ENCODE results near the gene HNRNPA2B1. TPM values are rescaled to one million over a fixed set of nuclear protein-coding genes. Genes with fewer than 3 reads are reported as not detected.
A peak's percentile ranks its signal among the peaks of the same experiment; 100 is the strongest.

Gene HNRNPA2B1
- polyA plus RNA-seq, 1 of the 3 experiments (the other 2 are of a cell fraction) = 483 TPM

DNA sequence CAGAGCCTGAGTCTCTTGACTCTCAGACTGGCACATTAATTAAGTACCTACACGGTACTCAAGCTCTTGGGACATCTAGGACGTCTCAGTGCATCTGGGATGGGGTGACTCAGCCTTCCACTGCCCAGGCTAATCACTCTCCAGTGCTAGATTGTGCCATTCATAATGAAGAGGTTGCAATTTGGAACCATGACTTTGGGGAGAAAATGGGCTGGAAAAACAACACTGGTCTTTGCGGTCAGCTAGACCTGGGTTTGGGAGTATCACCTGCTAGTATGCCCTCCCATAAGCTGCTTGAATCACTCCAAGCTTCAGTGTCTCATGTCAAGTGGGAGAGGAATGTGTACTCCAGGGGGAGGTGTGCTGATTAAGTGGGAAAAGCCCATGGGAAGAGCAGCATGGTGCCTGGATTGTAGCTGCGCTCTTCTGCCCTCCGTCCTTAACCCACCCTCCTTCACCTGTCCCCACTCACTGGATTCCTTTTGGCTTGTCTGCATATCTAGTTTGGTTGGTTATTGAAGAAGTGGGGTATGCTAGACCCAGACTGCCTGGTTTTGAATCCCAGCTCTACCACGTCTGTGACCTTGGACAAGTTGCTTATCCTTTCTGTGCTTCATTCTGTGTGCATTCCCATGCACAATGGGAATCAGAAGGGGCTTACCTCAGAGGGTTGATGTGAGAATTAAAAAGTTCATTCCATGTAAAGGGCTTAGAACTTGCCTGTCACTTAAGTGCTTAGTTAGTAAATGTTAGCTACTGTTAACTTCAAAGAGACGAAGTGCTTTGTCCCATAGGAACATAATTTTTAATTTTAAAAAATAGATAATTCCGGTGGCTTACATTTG is 44.8 kb downstream of the HNRNPA2B1 start:
- Histone ChIP-seq H3K9me2 (no peaks in the 10 kb centered on the region), H4K20me1 (ENCODE audit: insufficient read depth) (no peaks in the 10 kb centered on the region), H3K9ac (peak overlapping the region; percentile 66), H2AFZ (ENCODE audit: low read depth) (peak overlapping the region; percentile 26), H3F3A (replicated peaks; ENCODE audit: insufficient read depth) (peaks cover 32% of the 10 kb centered on the region), H3K79me2 (ENCODE audit: insufficient read depth) (peaks cover 61% of the 10 kb centered on the region; the same call in 1 of the 2 replicates), H3K4me3 (ENCODE audit: low read depth in 2 of 2, low read length in 1 of 2) (peak overlapping the region; percentile 29 to 62; a peak in 3 of 4 replicates), H3K27me3 (ENCODE audit: insufficient read depth) (no peaks in the 10 kb centered on the region), H3K9me3 (no peaks in the 10 kb centered on the region), H3K4me2 (peak overlapping the region; percentile 83), H3K36me3 (replicated peaks in 1 of 2; ENCODE audit: control insufficient read depth in 1 of 2, insufficient read depth in 2 of 2, low read length in 1 of 2) (no peaks in the 10 kb centered on the region), H3K27ac (ENCODE audit: low read depth in 2 of 2, low read length in 1 of 2) (peak overlapping the region; percentile 59 to 90; a peak in 3 of 4 replicates), H3K4me1 (ENCODE audit: control insufficient read depth in 1 of 2, insufficient read depth in 2 of 2, low read depth in 1 of 2, low read length in 1 of 2) (peaks cover 16 to 51% of the 10 kb centered on the region in 2 experiments; a peak in 3 of 4 replicates)
- CTCF ChIA-PET = interaction anchor here (0.6 to 1.8 kb wide), 6 partner anchors 10 to 214 kb away, joined by 3 to 5 read pairs (median 4); no protein-coding TSS in a partner anchor
- DNase-seq = no peak
- POLR2A ChIA-PET = interaction anchor here (0.7 to 1.0 kb wide), 2 partner anchors 44 to 46 kb away, joined by 3 read pairs; partner anchors contain the start of gene CBX3
- WGBS (ENCODE audit: low lambda C conversion rate) = 45% methylated on average over 8 of the region's 8 CpGs
- TF ChIP-seq, protein P1, sequence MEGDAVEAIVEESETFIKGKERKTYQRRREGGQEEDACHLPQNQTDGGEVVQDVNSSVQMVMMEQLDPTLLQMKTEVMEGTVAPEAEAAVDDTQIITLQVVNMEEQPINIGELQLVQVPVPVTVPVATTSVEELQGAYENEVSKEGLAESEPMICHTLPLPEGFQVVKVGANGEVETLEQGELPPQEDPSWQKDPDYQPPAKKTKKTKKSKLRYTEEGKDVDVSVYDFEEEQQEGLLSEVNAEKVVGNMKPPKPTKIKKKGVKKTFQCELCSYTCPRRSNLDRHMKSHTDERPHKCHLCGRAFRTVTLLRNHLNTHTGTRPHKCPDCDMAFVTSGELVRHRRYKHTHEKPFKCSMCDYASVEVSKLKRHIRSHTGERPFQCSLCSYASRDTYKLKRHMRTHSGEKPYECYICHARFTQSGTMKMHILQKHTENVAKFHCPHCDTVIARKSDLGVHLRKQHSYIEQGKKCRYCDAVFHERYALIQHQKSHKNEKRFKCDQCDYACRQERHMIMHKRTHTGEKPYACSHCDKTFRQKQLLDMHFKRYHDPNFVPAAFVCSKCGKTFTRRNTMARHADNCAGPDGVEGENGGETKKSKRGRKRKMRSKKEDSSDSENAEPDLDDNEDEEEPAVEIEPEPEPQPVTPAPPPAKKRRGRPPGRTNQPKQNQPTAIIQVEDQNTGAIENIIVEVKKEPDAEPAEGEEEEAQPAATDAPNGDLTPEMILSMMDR (IDR thresholded peaks at IDR 0.05) = peak; percentile 25; the same call in 1 of the 2 replicates
- TF ChIP-seq SMC3 (IDR thresholded peaks at IDR 0.05; ENCODE audit: low read depth, low read length) = no peak
- TF ChIP-seq, protein P2, sequence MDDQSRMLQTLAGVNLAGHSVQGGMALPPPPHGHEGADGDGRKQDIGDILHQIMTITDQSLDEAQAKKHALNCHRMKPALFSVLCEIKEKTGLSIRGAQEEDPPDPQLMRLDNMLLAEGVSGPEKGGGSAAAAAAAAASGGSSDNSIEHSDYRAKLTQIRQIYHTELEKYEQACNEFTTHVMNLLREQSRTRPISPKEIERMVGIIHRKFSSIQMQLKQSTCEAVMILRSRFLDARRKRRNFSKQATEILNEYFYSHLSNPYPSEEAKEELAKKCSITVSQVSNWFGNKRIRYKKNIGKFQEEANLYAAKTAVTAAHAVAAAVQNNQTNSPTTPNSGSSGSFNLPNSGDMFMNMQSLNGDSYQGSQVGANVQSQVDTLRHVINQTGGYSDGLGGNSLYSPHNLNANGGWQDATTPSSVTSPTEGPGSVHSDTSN (IDR thresholded peaks at IDR 0.05) = peak; percentile 69
- TF ChIP-seq FOXJ3 (CRISPR knock-in tag; IDR thresholded peaks at IDR 0.05) = no peak
- TF ChIP-seq SIN3A (IDR thresholded peaks at IDR 0.05; ENCODE audit: borderline replicate concordance, low read depth, low read length) = no peak
- no peak for TF ChIP-seq EP300 (IDR thresholded peaks at IDR 0.05; ENCODE audit: borderline replicate concordance in 1 of 2, low read depth in 1 of 2, low read length in 1 of 2)
- TF ChIP-seq, protein P3, sequence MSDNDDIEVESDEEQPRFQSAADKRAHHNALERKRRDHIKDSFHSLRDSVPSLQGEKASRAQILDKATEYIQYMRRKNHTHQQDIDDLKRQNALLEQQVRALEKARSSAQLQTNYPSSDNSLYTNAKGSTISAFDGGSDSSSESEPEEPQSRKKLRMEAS (IDR thresholded peaks at IDR 0.05; ENCODE audit: low read depth) = no peak
- peak; percentile 68; the same call in 1 of the 2 replicates for TF ChIP-seq FOSL2 (IDR thresholded peaks at IDR 0.05; ENCODE audit: borderline replicate concordance, low read depth)
- peak; percentile 50 for TF ChIP-seq TCF12 (IDR thresholded peaks at IDR 0.05)
- TF ChIP-seq ELF1 (IDR thresholded peaks at IDR 0.05) = no peak
- TF ChIP-seq JUND (IDR thresholded peaks at IDR 0.05) = peak; percentile 54
- no peak for TF ChIP-seq GATA2 (CRISPR knock-in tag; IDR thresholded peaks at IDR 0.05)
